Neuronal stem cell (in vitro differentiated cells): ENCODE data around the gene ESYT2.
A peak's percentile ranks its signal among the peaks of the same experiment; 100 is the strongest.

Experiments used
- DNase-seq: peaks from one replicate; pipeline ENCODE4 v3.0.0-alpha.2; 2013; ENCODE audit warnings: low spot score
- H2AFZ ChIP-seq: one replicate; pipeline ENCODE4 v1.6.1; 2013; ENCODE audit warnings: mild to moderate bottlenecking, low read length, inconsistent platforms
- H2AK5ac ChIP-seq: 2 replicates; pipeline ENCODE4 v1.6.1; 2013; ENCODE audit warnings: low read depth, mild to moderate bottlenecking, inconsistent platforms, low read length, moderate library complexity, mixed read lengths
- H2BK120ac ChIP-seq: 2 replicates; pipeline ENCODE4 v1.6.1; 2013; ENCODE audit warnings: low read depth, mild to moderate bottlenecking, inconsistent platforms, low read length, moderate library complexity, mixed read lengths
- H2BK12ac ChIP-seq: one replicate; pipeline ENCODE4 v1.6.1; 2013; ENCODE audit warnings: low read length, inconsistent platforms
- H2BK15ac ChIP-seq: 2 replicates; pipeline ENCODE4 v1.6.1; 2013; ENCODE audit warnings: mild to moderate bottlenecking, low read length, inconsistent platforms, mixed read lengths
- H2BK5ac ChIP-seq: one replicate; pipeline ENCODE4 v1.6.1; 2013; ENCODE audit warnings: inconsistent platforms, mild to moderate bottlenecking, low read length, moderate library complexity
- H3K14ac ChIP-seq: one replicate; pipeline ENCODE4 v1.6.1; 2013; ENCODE audit warnings: low read length, inconsistent platforms
- H3K18ac ChIP-seq: 2 replicates; pipeline ENCODE4 v1.6.1; 2013; ENCODE audit warnings: low read length, inconsistent platforms
- H3K23ac ChIP-seq: 2 replicates; pipeline ENCODE4 v1.6.1; 2013; ENCODE audit warnings: low read depth, mild to moderate bottlenecking, mixed read lengths, low read length, inconsistent platforms; ENCODE audit not compliant: poor library complexity
- H3K27ac ChIP-seq: replicated peaks from 3 replicates; pipeline ENCODE4 v1.5.1; 2013; ENCODE audit warnings: low read length, inconsistent platforms
- H3K27me3 ChIP-seq, 3 experiments: 2 replicates each; pipeline ENCODE4 v1.6.1; 2013; ENCODE audit warnings: low read length in 3 of 3, mild to moderate bottlenecking in 2 of 3, inconsistent platforms in 1 of 3, low read depth in 1 of 3, mixed read lengths in 1 of 3, moderate library complexity in 1 of 3; ENCODE audit not compliant: control insufficient read depth in 3 of 3, insufficient read depth in 3 of 3
- H3K36me3 ChIP-seq, 2 donors: replicated peaks in 1 of 2; 2 replicates each; pipeline ENCODE4 v1.6.1; 2013; ENCODE audit warnings: low read length in 2 of 2; ENCODE audit not compliant: control insufficient read depth in 2 of 2, insufficient read depth in 2 of 2
- H3K4ac ChIP-seq: 2 replicates; pipeline ENCODE4 v1.6.1; 2013; ENCODE audit warnings: inconsistent platforms, mild to moderate bottlenecking, low read length, moderate library complexity
- H3K4me1 ChIP-seq, 2 donors: 1 replicate in 1 of 2; 2 replicates in 1 of 2; pipeline ENCODE4 v1.6.1; 2013; ENCODE audit warnings: low read length in 2 of 2, low read depth in 1 of 2; ENCODE audit not compliant: control insufficient read depth in 2 of 2, insufficient read depth in 1 of 2
- H3K4me2 ChIP-seq: one replicate; pipeline ENCODE4 v1.6.1; 2013; ENCODE audit warnings: mild to moderate bottlenecking, low read length, inconsistent platforms; ENCODE audit not compliant: insufficient read depth, poor library complexity, severe bottlenecking
- H3K4me3 ChIP-seq, 2 donors: 2 replicates each; pipeline ENCODE4 v1.5.1; 2013; ENCODE audit warnings: low read length in 2 of 2, mild to moderate bottlenecking in 2 of 2, inconsistent platforms in 1 of 2, moderate library complexity in 1 of 2
- H3K79me1 ChIP-seq: one replicate; pipeline ENCODE4 v1.6.1; 2013; ENCODE audit warnings: low read depth, mild to moderate bottlenecking, inconsistent platforms, low read length, moderate library complexity
- H3K9ac ChIP-seq: one replicate; pipeline ENCODE4 v1.6.1; 2013; ENCODE audit warnings: mild to moderate bottlenecking, low read depth, low read length, inconsistent platforms; ENCODE audit not compliant: poor library complexity
- H3K9me3 ChIP-seq, 2 donors: replicated peaks in 1 of 2; 2 replicates each; pipeline versions ENCODE3 to v1.6.1; 2013; ENCODE audit warnings: low read length in 2 of 2, mild to moderate bottlenecking in 2 of 2, inconsistent platforms in 1 of 2, low read depth in 1 of 2, mixed read lengths in 1 of 2, moderate library complexity in 1 of 2; ENCODE audit not compliant: control insufficient read depth in 2 of 2, insufficient read depth in 1 of 2
- H4K8ac ChIP-seq: one replicate; pipeline ENCODE4 v1.6.1; 2013; ENCODE audit warnings: low read depth, mild to moderate bottlenecking, inconsistent platforms, low read length, moderate library complexity
- H4K91ac ChIP-seq: one replicate; pipeline ENCODE4 v1.6.1; 2013; ENCODE audit warnings: low read length, low read depth, mild to moderate bottlenecking, inconsistent platforms; ENCODE audit not compliant: poor library complexity
- WGBS, 2 donors: extraction: QIAGEN DNeasy Blood & Tissue Kit; methylation state at CpG; one replicate each; pipeline ENCODE4 v1.1.7; 2013; ENCODE audit warnings: missing lambda C conversion rate in 2 of 2, mixed read lengths in 1 of 2; ENCODE audit not compliant: insufficient read length in 2 of 2, insufficient replicate concordance in 1 of 2; ENCODE audit errors: extremely low coverage in 2 of 2; 5-methylcytosine and 5-hydroxymethylcytosine counted together

ESYT2 gene

DNA sequence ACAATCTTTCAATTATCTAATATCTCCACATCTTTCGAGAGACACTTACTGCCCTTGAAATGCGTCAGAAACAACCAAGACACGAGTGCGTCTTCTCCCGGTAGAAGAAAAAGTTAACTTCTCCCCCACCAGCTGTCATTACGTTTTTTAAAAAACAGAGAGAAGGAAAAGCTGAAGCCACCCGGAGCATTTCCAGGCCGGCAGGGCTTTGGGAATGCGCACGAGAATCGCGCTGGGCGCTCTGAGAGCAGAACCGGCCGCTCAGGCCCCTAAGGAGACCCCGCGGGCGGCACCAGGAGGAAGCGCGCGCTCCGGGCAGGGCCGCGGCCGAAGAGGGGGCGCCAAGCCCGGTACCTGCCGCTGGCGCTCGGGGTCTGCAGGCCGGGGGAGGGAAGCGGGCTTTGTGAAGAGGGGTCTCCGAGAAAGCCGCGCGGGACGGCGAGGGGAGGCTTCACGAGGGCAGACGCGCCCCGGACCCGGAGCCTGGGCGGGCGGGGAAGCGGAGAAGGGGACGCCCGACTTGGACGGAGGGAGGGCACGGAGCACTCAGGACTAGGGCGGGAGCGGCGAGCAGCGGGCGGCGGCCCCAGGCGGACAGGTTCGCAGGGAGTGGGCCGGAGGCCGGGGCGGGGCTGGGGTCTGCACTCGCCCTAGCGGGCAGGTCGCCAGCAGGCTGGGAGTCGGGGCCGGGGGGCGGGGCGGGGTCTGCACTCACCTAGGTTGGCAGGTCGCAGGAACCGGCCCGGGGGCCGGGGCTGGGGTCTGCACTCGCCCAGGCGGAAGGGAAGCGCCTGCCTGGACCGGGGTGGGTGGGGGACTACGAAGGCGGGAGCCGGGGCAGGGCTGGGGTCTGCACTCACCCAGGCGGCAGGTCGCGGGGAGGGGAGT, 932 bp downstream of the ESYT2 start:
- Histone ChIP-seq H3K9ac (peak overlapping the region; percentile 97), H3K9me3 (no peaks in the 10 kb centered on the region), H2AK5ac (peak overlapping the region; percentile 63), H2BK120ac (peak overlapping the region; percentile 72), H3K4me3 (peak overlapping the region; percentile 70 to 100), H3K79me1 (peaks cover 8% of the 10 kb centered on the region), H4K8ac (no peak overlapping the region), H4K91ac (no peak overlapping the region), H3K4ac (no peak overlapping the region), H3K4me1 (peaks cover 6 to 11% of the 10 kb centered on the region in 2 donors), H3K36me3 (peaks cover 0 to 2% of the 10 kb centered on the region in 2 donors), H2AFZ (peak overlapping the region; percentile 98), H2BK5ac (peak overlapping the region; percentile 87), H2BK15ac (peak overlapping the region; percentile 35), H3K27me3 (peaks cover 0 to 4% (median 2%) of the 10 kb centered on the region in 3 experiments), H3K27ac (peak overlapping the region; percentile 75), H3K23ac (peak overlapping the region; percentile 100), H3K18ac (peak overlapping the region; percentile 92), H3K4me2 (peak overlapping the region; percentile 91), H3K14ac (peak overlapping the region; percentile 99), H2BK12ac (no peak overlapping the region)
- no CpG with 5 or more reads among the region's 82 CpGs for WGBS, 2 donors
- DNase-seq: peak; percentile 32

DNA sequence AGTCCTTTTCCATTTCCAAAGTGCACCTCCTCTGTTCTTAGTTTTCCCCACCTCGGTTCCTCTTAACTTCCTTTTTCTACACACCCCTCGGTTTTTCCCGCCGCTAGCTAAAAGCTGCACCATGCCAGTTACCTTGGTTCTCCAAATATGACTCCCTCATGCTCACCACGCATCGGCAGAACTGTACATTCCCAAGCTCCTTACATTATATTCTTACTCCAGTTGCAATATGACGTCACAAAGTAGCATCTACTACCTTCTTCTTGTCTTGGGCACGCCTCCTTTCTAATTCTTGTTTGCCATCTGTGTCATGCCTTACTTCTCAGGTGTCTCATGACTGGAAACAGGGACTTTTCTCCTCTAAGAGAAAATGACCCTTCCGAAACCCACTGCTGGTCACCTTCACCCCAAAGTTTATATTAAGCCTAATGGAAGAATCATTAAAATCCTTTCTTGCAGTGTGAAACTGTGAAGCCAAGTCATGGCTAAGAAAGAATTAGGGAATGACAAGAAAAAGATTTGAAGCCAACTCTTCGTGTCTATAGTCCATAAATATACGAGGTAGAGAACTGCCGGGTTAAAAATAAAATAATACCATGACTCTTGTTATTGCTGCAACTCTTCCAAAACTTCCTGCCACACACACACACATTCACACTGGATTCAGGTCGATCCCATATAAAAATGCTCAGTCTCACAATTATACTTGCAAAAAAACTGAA, 1.7 kb downstream of the ESYT2 start:
- DNase-seq: no peak
- Histone ChIP-seq H3K4me1 (peaks cover 6 to 11% of the 10 kb centered on the region in 2 donors), H3K23ac (no peak overlapping the region), H3K4ac (no peak overlapping the region), H2BK12ac (no peak overlapping the region), H2AK5ac (no peak overlapping the region), H3K18ac (no peak overlapping the region), H3K9me3 (no peaks in the 10 kb centered on the region), H3K27me3 (peaks cover 0 to 4% (median 2%) of the 10 kb centered on the region in 3 experiments), H3K36me3 (peaks cover 0 to 2% of the 10 kb centered on the region in 2 donors), H3K4me2 (peak overlapping the region; percentile 91), H4K8ac (no peak overlapping the region), H3K9ac (no peak overlapping the region), H2AFZ (peak overlapping the region; percentile 98), H4K91ac (no peak overlapping the region), H3K4me3 (peak overlapping the region in 1 of 2 donors; percentile 70), H2BK5ac (no peak overlapping the region), H3K27ac (no peak overlapping the region), H3K79me1 (peaks cover 8% of the 10 kb centered on the region), H3K14ac (no peak overlapping the region), H2BK15ac (no peak overlapping the region), H2BK120ac (no peak overlapping the region)
- no CpG with 5 or more reads among the region's 13 CpGs for WGBS, 2 donors

DNA sequence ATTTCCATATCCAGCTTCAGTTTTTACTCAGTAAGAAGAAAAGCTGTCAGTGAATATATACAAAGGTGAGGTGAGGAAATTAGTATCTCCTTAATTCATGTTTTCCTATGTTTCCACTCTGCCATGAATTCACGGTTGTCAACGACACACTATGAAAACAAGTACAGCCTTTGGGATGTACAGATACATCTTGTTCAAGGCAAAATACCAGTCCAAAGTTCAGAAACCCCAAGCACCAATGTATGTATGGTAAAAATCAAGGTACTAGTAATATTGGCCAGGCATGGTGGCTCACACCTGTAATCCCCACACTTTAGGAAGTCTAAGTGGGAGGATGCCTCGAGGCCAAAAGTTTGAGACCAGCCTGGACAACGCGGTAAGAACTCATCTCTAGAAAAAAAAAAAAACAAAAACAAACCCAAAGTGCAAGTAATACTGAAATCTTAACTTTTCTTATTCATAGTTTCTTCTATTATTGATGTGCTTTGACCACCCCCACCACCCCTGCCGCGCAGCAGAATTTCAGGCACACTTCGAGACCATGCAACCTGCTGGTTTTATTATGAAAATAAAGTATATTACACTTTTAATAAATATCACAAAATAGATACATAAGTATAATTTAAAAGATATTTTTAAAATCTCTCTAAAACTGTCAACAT, 3.5 kb downstream of the ESYT2 start:
- no peak overlapping the region for H2BK12ac ChIP-seq
- H3K4ac ChIP-seq: no peak overlapping the region
- H3K9me3 ChIP-seq: no peaks in the 10 kb centered on the region
- peaks cover 0 to 2% (median 0%) of the 10 kb centered on the region in 3 experiments for H3K27me3 ChIP-seq
- H3K4me2 ChIP-seq: no peak overlapping the region
- DNase-seq: no peak
- H2BK120ac ChIP-seq: no peak overlapping the region
- H3K4me1 ChIP-seq: peaks cover 11% of the 10 kb centered on the region in 2 donors
- H2BK5ac ChIP-seq: no peak overlapping the region
- H3K27ac ChIP-seq: no peak overlapping the region
- whole genome bisulfite sequencing, 2 donors: no CpG with 5 or more reads among the region's 8 CpGs
- H3K4me3 ChIP-seq: no peak overlapping the region
- H4K8ac ChIP-seq: no peak overlapping the region
- no peak overlapping the region for H3K23ac ChIP-seq
- H3K14ac ChIP-seq: no peak overlapping the region
- no peak overlapping the region for H4K91ac ChIP-seq
- H3K18ac ChIP-seq: no peak overlapping the region
- peaks cover 0 to 2% of the 10 kb centered on the region in 2 donors for H3K36me3 ChIP-seq
- no peak overlapping the region for H2AFZ ChIP-seq
- H2AK5ac ChIP-seq: no peak overlapping the region
- H2BK15ac ChIP-seq: no peak overlapping the region
- H3K9ac ChIP-seq: no peak overlapping the region
- H3K79me1 ChIP-seq: peaks cover 8% of the 10 kb centered on the region
